Muscle layer of duodenum (tissue), 2 donors: ENCODE measurements around the gene DLG2.
"Not testable (repeated sequence)": the region's sequence is repeated elsewhere in the genome, so short reads cannot be mapped to it uniquely, and the experiment has no call there.

Source experiments
- H3K27ac ChIP-seq: one replicate; pipeline ENCODE4 v1.7.0; 2013; ENCODE audit warnings: mild to moderate bottlenecking, low read length
- H3K27me3 ChIP-seq: one replicate; pipeline ENCODE4 v1.7.0; 2013; ENCODE audit warnings: low read depth, mild to moderate bottlenecking, control low read depth, low read length
- H3K36me3 ChIP-seq, 2 donors: one replicate each; pipeline ENCODE4 v1.7.0; 2013; ENCODE audit warnings: low read length in 2 of 2, control low read depth in 1 of 2, mild to moderate bottlenecking in 1 of 2; ENCODE audit not compliant: insufficient read depth in 2 of 2, control insufficient read depth in 1 of 2
- H3K4me1 ChIP-seq, 2 donors: one replicate each; pipeline ENCODE4 v1.7.0; 2013; ENCODE audit warnings: low read length in 2 of 2, mild to moderate bottlenecking in 2 of 2, control low read depth in 1 of 2, moderate library complexity in 1 of 2; ENCODE audit not compliant: insufficient read depth in 2 of 2, control insufficient read depth in 1 of 2
- H3K4me3 ChIP-seq, 2 donors: one replicate each; pipeline ENCODE4 v1.7.0; 2013; ENCODE audit warnings: low read length in 2 of 2, low read depth in 1 of 2, mild to moderate bottlenecking in 1 of 2
- H3K9me3 ChIP-seq, 2 donors: one replicate each; pipeline ENCODE4 v1.7.0; 2013; ENCODE audit warnings: low read length in 2 of 2, control low read depth in 1 of 2, mild to moderate bottlenecking in 1 of 2; ENCODE audit not compliant: control insufficient read depth in 1 of 2
- donor health status: healthy.

Gene DLG2

GRCh38 chr11:85379066-85379465 is 248.1 kb downstream of the DLG2 start:
- Histone ChIP-seq H3K27ac (no peak overlapping the region), H3K9me3 (peaks cover 0 to 5% of the 10 kb centered on the region in 2 donors), H3K36me3 (no peaks in the 10 kb centered on the region), H3K27me3 (no peaks in the 10 kb centered on the region), H3K4me1 (no peaks in the 10 kb centered on the region), H3K4me3 (no peak overlapping the region)

DNA sequence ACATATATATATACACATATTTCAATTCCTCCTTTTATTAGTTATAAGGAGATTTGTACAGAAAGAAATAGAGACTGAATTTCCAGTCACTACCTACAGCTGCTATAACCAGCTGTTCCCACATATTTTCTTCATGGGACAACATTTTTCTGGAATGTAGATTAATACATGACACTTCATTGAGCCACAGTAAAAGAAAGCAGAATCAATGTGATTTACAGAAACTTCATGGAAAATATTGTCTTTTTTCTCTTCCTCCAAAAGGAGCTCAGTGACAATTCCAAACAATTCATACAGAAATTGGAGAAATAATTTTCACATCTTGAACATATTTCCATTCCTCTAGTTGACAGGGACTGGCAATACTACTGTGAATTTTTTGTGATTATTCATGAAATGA is 249.2 kb downstream of the DLG2 start:
- Histone ChIP-seq H3K9me3 (peaks cover 0 to 5% of the 10 kb centered on the region in 2 donors), H3K27ac (no peak overlapping the region), H3K36me3 (no peaks in the 10 kb centered on the region), H3K27me3 (no peaks in the 10 kb centered on the region), H3K4me1 (no peaks in the 10 kb centered on the region), H3K4me3 (no peak overlapping the region)

GRCh38 chr11:85359859-85360258 is 267.3 kb downstream of the DLG2 start:
- Histone ChIP-seq H3K4me1 (peaks cover 0 to 4% of the 10 kb centered on the region in 2 donors), H3K36me3 (no peaks in the 10 kb centered on the region), H3K27me3 (no peaks in the 10 kb centered on the region), H3K27ac (no peak overlapping the region), H3K4me3 (no peak overlapping the region), H3K9me3 (no peaks in the 10 kb centered on the region)

- Histone ChIP-seq H3K4me3 (no peak overlapping the region), H3K9me3 (no peaks in the 10 kb centered on the region), H3K27me3 (no peaks in the 10 kb centered on the region), H3K27ac (no peak overlapping the region), H3K4me1 (no peaks in the 10 kb centered on the region), H3K36me3 (no peaks in the 10 kb centered on the region)
These were observed 271.2 kb downstream of the DLG2 start for GRCh38 chr11:85355921-85356320.

DNA sequence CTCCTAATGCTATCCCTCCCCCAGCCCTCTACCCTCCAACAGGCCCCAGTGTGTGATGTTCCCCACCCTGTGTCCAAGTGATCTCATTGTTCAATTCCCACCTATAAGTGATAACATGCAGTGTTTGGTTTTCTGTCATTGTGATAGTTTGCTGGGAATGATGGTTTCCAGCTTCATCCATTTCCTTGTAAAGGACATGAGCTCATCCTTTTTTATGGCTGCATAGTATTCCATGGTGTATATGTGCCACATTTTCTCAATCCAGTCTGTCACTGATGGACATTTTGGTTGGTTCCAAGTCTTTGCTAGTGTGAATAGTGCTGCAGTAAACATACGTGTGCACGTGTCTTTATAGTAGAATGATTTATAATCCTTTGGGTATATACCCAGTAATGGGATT is 277.6 kb downstream of the DLG2 start:
- H3K4me3 ChIP-seq, H3K36me3 ChIP-seq, H3K4me1 ChIP-seq, H3K9me3 ChIP-seq, H3K27me3 ChIP-seq, H3K27ac ChIP-seq: not testable (repeated sequence)

DNA sequence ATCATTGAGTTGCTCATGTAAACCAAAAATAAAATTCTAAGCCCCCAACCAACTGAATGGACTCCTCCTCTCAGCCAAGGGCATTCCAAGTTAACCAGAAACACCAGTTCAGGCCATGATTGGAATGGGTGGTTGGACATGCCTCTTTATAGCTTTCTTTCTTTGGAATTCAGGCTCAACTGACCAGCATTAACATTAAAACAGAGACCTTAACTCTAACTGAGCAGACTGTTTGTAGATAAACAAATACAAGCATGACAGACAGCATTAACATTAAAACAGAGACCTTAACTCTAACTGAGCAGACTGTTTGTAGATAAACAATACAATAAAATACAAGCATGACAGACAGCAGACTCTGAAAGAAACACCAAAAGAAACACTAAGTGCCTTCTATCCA is 278.2 kb downstream of the DLG2 start:
- no peaks in the 10 kb centered on the region for H3K36me3 ChIP-seq
- H3K4me1 ChIP-seq, result no peaks in the 10 kb centered on the region
- no peak overlapping the region for H3K4me3 ChIP-seq
- no peak overlapping the region for H3K27ac ChIP-seq
- peaks cover 0 to 3% of the 10 kb centered on the region in 2 donors for H3K9me3 ChIP-seq
- no peaks in the 10 kb centered on the region for H3K27me3 ChIP-seq

DNA sequence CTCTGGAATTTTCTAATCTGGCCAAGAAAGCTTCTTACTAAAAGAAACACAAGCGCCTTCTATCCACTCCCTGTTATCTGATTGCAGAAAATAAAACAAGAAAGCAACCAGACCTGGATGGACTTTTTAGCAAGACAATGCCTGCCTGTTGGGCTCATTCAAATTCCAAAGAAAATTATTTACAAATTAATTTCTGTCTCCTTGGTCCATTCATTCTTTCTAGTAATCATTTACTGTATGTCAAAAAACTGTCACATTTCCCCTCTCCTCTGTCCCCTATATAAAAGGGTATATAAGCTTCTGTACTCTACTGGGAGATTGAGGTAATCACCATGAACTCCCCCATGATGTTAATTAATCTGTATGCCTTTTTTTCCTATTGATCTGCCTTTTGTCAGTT is 279.9 kb downstream of the DLG2 start:
- Histone ChIP-seq H3K4me1 (no peaks in the 10 kb centered on the region), H3K27ac (no peak overlapping the region), H3K9me3 (peaks cover 0 to 3% of the 10 kb centered on the region in 2 donors), H3K36me3 (no peaks in the 10 kb centered on the region), H3K27me3 (no peaks in the 10 kb centered on the region), H3K4me3 (no peak overlapping the region)

DNA sequence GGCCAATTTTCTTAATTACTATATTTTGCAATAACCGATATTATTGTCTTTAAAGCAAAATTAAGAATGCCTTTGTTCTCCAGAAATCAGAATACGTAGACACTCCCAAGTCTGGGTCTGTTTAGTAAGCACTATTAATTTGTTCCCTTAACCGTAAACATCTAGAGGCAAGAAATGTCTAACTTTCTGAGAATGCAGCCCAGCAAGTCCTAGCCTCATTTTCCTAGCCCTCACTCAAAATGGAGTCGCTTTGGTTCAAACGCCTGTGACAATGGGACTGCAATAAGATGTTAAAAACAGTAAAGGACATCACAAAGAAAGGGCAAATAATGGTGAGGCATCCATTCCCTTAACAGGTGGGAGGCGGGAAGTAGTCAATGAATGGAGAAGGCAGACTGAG is 280.7 kb downstream of the DLG2 start:
- no peak overlapping the region for H3K27ac ChIP-seq
- H3K4me3 ChIP-seq, result no peak overlapping the region
- no peaks in the 10 kb centered on the region for H3K36me3 ChIP-seq

DNA sequence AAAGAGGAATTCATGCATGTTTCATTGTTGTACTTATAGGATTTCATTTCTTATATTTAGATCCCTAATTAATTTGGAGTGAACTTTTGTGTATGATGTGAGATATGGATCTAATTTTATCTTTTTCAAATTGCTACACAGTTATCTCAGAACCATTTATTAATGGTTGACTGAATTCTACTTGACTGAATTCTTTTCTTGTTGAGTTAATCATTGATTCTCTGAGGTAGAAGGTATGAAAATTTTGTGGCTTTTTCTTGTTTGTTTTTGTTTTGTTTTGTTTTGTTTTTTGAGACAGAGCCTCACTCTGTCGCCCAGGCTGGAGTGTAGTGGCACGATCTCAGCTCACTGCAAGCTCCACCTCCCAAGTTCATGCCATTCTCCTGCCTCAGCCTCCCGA is 286.3 kb downstream of the DLG2 start:
- not testable (repeated sequence) for H3K27ac ChIP-seq, H3K4me3 ChIP-seq, H3K4me1 ChIP-seq, H3K27me3 ChIP-seq, H3K36me3 ChIP-seq, H3K9me3 ChIP-seq

More for the DNA sequence above, 280.7 kb downstream of the DLG2 start:
- no peaks in the 10 kb centered on the region for H3K27me3 ChIP-seq
- peaks cover 0 to 3% of the 10 kb centered on the region in 2 donors for H3K9me3 ChIP-seq
- H3K4me1 ChIP-seq, result no peaks in the 10 kb centered on the region

DNA sequence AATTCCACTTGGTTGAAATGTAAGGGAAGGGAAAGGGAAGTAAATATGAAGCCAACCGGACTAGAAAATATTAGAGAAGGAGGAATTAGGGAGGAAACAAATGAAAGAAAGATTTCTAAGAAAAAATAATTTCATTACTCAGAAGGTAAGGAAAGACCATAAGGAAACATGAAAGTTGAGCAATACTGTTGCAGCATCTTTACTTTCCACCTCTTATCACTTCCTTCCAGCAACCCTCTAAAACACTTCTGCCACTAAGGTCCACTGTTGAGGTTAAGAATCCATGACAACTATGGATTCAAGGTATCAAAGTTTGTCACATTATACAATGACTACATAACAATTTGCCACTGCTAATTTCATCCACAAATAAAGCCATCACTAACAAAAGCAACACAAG is 308.6 kb downstream of the DLG2 start:
- H3K36me3 ChIP-seq, result no peaks in the 10 kb centered on the region
- H3K9me3 ChIP-seq, result no peaks in the 10 kb centered on the region
- H3K4me3 ChIP-seq, result no peak overlapping the region
- H3K4me1 ChIP-seq, result no peaks in the 10 kb centered on the region
- no peaks in the 10 kb centered on the region for H3K27me3 ChIP-seq
- H3K27ac ChIP-seq, result no peak overlapping the region

DNA sequence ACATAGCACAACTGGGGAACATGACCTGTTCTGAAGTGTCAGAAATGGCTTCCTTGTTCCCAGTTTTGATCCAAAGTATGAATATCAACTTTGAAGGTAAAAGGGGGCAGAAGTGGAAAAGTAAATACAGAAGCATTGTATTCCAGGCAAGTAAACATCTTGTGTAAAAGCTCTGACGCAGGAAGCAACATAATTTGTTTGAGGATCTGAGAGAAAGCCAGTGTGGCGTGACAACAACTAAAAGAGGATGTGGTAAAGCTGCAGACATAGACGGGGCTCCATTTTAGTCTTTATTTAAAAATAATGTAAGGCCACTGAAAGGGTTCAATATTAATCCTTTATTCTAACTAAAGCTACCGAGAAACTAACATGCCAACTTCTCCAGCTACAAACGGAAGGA is 310.2 kb downstream of the DLG2 start:
- Histone ChIP-seq H3K4me3 (no peak overlapping the region), H3K9me3 (no peaks in the 10 kb centered on the region), H3K27me3 (no peaks in the 10 kb centered on the region), H3K4me1 (no peaks in the 10 kb centered on the region), H3K27ac (no peak overlapping the region), H3K36me3 (no peaks in the 10 kb centered on the region)

- Histone ChIP-seq H3K4me3 (no peak overlapping the region), H3K36me3 (no peaks in the 10 kb centered on the region), H3K27me3 (no peaks in the 10 kb centered on the region), H3K27ac (no peak overlapping the region), H3K4me1 (no peaks in the 10 kb centered on the region), H3K9me3 (no peaks in the 10 kb centered on the region)
These were observed 313.4 kb downstream of the DLG2 start for GRCh38 chr11:85313741-85314140.
